ENCODE measurements around the gene SKAP1.

- TF ChIP-seq POLR2A (IDR thresholded peaks at IDR 0.05) (no peak), CTCF (IDR thresholded peaks at IDR 0.05) (no peak), POLR2AphosphoS5 (IDR thresholded peaks at IDR 0.05) (no peak)
Measured at GRCh38 chr17:48373883-48374282, 56.1 kb downstream of the SKAP1 start.

All from gastroesophageal sphincter (tissue), 3 donors.